Measurements from ENCODE around the gene FUT2.
A peak's percentile ranks its signal among the peaks of the same experiment; 100 is the strongest.
"Not testable (repeated sequence)": the region's sequence is repeated elsewhere in the genome, so short reads cannot be mapped to it uniquely, and the experiment has no call there.

The FUT2 gene

DNA sequence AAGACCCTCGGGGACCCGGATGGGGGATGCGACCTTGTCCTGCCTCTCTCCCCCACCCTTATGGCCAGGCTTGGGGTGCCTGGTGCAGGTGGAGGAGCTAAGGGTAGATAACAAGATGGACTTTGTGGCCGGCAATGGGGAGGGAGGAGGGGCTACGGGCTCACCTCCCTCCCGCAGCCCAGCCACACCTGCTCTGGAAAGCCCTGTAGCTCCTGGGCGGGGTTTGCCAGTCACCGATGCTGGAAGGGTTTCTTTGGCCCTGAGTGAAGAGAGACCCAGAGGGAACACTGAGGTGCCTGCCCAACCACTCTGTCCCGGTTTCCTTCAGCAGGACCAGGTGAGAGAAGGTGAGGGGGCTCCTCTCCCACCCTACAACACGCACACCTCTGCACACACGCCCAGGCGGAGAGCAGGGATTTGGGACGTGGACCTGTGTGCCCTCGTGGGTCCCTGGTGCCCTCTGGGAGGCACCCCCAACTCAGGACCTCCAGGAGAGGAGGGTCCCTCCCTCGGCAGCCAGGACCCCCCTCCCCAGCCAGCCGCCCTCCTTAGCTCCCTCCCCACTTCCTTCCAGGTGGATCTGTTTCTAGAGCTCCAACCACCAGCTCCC, at the start of gene FUT2:
TSS of gene FUT2 (plus strand) at position 229 of the 610 bp plus-strand sequence. CDS start 6,986 bp downstream, outside the sequence.
- peak; percentile 40 for DNase-seq

DNA sequence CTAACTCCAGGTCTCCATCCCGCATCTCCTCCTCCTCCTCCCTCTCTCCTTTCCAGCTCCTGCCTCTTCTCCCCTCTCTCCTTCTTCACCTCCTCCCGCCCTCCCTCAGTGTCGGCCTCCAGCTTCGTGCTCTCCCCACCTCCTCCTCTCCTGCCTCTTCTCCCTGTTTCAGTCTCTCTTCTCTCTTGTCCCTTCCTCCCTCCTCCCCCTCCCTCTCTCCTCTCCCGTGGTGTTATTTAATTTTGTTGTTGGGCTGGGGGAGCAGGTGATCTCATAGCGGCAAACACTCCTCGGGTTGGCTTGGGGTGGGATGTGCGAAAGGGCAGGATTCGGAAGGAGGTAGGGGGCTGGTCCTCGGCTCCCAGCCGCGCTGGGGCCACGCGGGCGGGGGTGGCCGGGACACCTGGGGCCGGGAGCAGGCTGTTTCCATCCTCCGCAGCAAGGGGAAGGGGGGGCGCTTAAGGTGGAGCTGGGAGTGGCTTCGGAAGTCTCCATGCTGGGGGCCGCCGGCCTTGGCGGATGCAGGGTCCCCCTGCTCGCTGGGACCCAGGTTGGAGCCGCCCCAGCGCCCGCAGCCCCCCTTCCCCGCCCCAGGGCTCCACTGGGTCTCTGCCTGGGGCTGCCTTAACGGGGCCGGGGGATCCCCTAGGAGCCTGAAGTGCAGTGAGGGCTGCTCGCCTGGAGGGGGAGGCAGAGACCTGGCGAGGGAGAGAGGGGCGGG, 49.6 kb upstream of the FUT2 start, which contains the start of gene CA11:
TSS of gene CA11 (minus strand) at position 187 of the 721 bp plus-strand sequence. CDS start 555 bp downstream, outside the sequence.
- peak; percentile 76 for DNase-seq

DNA sequence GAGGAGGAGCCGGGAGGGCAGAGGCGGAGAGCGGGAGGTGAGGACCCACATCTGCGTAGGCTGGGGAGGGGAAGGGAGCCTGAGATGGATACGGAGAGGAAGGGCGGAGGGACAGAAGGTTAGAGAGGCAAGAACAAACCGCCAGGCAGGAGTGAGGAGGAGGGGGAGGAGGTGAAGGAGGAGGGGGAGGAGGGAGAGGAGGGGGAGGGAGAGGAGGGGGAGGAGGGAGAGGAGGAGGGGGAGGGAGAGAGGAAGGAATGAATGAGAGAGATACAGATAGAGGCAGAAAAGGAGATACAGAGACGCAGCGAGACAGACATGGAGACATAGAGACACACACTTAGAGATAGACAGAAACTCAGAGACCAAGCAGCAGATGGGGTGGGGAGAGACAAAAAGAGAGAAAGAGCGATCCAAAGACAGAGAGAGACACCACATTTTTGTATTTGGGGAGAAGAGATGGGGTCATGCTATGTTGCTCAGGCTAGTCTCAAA, 49.0 kb upstream of the FUT2 start:
- no peak for DNase-seq

DNA sequence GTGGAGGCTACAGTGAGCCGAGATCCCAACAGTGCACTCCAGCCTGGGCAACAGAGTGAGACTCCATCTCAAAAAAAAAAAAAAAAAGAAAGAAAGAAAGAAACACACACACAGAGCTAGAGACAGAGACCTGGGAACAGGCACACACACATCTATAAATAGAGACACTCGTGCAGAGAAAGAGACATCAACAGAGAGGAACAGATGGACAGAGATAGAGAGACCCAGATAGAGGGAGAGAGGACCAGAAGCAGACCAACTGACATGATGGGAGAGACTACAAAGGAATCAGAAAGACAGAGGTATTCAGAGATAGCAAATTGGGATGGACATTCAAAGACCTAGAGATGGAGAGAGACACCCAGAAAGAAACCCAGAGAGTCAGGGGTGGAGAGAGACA, 47.6 kb upstream of the FUT2 start:
- no peak for DNase-seq

DNA sequence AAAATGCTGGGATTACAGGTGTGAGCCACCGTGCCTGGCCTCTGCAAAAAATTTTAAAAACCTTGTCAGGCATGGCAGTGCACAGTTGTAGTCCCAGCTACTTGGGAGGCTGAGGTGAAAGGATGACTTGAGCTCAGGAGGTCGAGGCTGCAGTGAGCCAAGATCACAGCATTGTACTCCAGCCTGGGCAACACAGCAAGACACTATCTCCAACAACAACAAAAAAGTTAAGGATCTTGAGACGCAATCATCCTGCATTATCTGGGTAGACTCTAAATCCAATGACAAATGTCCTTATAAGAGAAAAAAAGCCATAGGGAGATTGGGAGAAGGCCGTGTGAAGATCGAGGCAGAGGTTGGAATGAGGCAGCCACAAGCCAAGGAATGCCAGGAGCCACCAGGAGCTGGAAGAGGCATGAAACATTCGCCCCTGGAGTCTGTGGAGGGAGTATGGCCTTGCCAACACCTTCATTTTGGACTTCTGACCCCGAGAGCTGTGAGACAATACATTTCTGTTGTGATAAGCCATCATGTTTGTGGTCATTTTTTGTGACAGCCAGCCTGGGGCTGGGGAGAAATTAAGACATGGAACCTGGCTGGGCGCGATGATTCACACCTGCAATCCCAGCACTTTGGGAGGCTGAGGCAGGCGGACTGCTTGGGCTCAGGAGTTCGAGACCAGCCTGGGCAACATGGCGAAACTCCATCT, 44.6 kb upstream of the FUT2 start:
- DNase-seq: no peak

DNA sequence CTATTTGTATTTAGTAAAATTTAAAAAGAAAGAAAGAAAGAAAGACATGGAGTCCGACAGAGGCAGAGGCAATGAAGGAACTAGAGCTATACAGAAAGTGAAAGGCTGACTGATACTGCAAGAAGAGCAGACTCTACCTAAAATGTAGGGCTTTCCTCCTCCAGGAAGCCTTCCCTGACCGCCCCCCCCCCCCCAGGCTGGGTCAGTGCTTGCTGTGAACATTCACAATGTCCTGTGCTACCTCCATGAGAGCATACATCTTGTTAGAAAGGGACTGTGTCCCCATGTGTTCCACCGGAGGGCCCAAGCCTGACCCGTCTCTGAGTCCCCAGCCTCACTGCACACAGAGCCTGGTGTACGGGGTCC, 44.1 kb upstream of the FUT2 start:
- DNase-seq: no peak

DNA sequence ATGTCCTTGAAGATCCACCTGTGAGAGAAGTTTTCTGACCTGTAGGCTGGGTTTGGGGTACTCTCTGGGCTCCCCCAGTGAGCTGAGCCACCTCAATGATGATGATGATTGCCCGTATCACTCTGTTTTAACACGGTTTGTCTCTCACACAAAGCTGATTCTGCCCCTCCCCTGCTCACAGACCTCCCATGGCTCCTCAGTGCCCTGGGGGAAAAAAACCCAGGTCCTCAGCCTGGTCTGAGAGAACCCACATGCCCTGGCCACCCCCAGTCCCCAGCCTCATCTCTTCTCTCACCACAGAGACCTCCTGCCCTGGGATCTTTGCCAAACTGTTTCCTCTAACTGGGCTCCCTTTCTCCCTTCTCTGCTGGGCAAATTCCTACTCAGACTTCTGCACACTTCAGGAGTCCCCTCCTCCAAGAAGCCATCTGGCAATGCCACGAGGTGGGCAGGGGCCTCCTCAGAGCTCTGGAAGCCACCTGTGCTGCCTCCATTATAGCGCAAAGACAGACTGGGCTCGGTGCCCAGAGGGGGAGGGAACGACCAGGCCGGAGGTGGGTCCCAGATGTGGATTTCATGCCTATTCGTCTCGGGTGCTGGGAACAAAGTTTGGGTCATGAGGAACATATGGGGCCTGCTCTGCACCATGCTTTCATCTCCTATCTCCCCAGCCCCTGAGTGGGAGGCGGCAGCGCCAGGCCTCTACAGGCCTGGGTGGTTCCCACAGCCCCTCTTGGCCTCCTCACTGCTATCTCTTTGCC, 41.3 kb upstream of the FUT2 start:
- no peak for DNase-seq

DNA sequence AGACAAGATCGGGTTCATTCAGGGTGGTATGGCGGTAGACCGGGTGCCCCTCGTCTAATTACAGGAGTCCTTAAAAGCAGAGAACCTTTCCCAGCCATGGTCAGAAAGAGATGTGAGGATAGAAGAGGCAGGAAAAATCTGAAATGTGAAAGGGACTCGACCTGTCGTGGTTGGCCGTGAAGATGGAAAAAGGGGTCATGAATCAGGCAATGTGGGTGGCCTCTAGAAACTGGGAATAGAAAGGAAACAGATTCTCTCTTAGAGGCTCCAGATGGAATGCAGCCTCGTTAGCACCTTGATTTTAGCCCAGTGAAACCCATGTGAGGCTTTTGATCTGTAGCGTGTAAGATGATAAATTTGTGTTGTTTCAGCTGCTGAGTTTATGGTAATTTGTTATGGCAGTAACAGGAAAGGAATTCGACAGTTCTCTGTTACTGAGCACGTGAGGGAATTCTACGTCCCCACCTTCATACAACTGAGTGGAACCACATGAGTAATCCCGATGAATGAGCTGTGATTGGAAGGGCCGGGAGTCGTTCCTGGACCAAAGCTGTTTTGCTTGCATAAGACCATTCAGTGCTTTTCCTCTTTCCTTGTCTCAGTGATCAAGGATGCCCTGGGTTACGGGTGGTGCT, 38.8 kb upstream of the FUT2 start:
- no peak for DNase-seq

DNA sequence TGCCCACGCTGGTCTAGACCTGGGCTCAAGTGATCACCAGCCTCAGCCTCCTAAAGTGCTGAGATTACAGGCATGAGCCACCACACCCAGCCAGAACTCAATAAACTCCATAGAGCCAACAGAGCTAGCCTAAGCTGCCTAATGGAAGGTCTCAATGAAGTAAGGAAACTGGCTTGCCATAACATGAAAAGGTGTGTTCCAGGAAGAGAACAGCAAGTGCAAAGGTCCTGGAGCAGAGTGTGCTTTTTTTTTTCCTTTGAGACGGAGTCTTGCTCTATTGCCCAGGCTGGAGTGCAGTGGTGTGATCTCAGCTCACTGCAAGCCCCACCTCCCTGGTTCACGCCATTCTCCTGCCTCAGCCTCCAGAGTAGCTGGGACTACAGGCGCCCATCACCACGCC, 37.9 kb upstream of the FUT2 start:
- DNase-seq: not testable (repeated sequence)

DNA sequence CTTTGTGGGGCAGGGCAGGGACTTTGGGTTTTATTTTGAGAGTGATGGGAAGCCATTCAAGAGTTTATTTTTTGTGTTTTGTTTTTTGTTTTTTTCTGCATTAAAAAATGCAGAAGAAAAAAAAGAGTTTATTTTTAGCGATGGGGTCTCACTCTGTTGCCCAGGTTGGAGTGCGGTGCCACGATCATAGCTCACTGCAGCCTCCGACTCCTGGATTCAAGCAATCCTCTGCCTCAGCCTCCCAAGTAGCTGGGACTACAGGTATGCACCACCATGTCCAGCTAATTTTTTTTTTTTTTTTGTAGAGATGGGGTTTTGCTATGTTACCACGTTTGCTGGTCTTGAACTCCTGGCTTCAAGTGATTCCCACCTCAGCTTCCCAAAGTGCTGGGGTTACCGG, 37.3 kb upstream of the FUT2 start:
- no peak for DNase-seq

DNA sequence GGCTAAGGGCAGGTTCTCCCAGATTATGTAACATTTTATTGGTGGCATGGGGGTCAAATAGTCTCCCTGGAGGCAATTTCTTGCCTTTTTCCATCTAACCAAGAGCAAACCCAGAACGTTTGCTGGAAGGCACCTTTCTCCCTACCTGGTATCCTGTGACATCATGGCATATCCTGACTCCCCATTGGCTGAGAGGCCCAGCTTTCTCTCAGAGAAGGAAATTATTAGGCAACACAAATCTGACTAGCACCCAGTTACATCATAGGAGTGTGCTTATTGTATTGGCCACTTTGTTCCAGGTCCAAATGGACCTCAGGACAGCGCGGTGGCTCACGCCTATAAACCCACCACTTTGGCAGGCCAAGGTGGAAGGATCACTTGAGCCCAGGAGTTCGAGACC, 36.0 kb upstream of the FUT2 start:
- no peak for DNase-seq

DNA sequence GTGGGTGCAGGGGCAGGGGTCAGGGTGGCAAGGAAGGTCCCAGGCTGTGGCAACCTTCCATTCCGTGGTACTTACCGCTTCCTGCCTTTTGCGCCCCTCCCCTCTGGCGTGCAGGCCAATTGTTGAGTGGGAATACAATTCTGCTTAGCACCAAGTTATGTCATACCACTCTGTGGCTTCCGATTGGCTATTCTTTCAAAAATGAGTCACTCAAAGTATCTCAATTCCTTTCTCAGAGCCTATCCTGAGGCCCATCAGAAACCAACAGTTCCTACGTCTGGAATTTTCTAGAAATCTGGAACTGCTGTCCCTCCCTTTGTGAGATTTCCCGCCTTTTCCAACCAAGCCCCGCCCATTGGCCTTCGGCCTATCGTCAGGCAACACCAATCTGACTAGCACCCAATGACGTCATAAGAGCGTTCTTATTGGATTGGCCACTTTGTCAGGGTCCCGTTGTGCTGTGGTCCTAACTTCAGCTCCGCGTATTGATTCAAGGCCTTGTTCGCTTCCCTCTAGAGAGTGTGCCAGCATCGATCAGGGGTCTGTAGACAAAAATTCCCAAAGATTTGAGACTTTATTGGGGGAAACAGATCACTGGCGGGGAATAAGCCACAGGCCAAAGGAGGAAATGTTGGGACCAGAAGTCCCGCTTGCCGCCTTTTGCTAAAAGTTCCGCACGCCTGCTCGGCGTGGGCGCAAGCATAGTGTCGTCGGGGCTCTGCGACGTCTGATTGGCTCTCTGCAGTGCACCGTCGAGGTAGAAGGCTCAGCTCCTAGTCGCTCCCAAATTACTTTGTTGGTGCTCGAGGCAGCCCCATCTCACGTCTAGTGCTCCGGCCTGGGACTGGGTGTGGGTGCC, 34.7 kb upstream of the FUT2 start:
- peak; percentile 87 for DNase-seq

DNA sequence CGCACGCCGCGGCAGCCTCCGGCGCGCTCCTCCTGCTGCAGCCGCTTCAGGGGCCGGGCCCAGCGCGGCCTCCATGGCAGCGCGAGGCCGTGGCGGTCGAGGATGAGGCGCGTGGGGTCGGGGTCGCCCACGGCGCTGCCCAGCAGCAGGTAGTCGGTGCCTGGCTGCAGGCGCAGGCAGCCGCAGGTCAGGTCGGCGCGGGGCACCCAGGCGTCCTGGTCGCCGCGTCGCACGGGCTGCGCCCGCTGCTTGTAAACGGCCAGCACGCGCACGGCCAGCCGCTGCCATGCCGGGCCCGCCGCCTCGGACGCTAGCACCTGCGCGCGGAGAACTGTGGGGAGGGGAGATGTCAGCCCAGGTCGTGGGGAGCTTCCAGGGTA, 34.1 kb upstream of the FUT2 start:
- no peak for DNase-seq

DNA sequence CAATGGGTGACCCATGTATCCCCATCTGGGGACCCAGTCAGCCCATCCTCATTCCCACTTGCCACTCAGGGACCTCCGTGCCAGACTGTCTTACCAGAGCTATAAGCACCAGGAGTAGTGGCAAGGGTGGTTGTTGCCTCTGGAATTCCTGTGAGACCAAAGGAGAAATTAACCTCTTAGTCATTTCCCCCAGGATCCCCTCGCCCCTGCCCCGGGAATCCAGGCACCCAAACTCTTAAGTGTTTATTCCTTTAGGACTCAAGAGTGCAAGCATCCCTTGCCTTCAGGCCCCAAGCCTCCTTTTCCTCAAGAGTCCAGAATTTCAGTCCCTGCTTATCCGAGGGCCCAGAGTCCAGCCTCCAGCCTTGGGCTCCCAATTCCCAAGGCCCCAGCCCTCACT, 32.1 kb upstream of the FUT2 start:
- DNase-seq: no peak

DNA sequence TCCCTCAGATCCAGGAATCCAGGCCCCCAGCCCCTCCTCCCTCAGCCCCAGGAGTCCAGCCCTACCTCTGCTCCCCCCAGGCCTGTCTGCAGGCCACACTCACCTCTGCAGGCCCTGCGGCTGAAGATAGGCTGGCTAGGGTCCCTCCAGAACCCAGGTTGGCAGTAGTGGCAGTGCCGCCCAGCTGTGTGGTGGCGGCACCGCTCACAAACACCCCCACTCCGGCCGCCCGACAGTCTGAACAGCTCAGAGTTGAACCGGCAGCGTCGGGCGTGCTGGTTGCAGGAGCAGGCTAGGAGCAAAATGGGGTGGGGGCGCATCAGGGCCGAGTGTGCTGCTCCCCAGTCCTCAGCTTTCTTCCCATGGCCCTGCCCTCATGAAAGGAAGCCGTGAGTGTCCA, 31.3 kb upstream of the FUT2 start:
- no peak for DNase-seq

DNA sequence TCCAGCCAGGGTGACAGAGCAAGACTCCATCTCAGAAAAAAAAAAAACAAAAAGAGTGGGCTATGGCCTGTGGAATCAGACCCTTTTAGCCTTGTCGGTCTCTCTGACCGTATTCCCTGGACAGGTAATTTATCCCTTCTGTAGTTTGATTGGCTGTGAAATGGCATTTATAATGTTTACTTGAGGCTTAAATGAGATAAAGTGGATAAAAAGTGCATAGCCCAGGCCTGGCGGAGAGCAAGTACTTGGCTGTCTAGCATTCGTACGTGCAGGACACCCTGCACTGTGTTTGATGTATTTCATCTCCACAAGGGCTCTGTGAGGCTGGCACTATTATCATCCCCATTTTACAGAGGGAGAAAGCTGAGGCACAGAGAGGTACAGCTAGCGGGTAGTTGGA, 30.0 kb upstream of the FUT2 start:
- DNase-seq: no peak

DNA sequence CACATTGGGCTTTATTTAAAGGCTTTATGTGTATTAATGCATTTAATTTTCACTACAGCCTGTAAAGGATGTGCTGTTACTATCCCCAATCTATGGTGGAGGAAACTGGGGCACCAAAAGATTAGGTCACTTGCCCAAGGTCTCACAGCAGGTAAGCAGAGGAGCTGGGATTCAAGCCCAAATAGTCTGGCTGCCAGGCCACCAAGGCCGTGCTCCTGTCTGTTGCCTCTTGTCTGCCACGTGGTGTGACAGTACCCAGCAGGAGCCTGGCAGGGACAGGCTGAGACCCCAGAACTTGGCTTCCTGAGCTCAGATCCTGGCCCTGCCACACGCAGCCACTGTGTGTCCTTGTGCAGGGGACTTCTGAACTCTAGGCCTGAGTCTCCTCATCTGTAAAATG, 27.4 kb upstream of the FUT2 start:
- DNase-seq: no peak

DNA sequence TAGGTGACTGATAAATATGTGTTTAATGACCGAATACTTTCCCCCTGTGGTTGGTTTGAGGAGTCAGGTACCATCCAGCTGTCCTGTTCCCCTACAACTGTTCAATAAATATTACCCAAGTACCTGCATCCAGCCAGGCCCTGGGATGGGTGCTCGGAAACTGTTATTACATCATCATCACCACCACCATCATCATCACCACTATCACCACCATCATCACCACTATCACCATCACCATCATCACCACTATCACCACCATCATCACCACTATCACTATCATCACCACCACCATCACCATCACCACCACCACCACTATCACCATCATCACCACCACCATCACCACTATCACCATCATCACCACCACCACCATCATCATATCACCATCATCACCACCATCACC, 27.0 kb upstream of the FUT2 start:
- DNase-seq: no peak

DNA sequence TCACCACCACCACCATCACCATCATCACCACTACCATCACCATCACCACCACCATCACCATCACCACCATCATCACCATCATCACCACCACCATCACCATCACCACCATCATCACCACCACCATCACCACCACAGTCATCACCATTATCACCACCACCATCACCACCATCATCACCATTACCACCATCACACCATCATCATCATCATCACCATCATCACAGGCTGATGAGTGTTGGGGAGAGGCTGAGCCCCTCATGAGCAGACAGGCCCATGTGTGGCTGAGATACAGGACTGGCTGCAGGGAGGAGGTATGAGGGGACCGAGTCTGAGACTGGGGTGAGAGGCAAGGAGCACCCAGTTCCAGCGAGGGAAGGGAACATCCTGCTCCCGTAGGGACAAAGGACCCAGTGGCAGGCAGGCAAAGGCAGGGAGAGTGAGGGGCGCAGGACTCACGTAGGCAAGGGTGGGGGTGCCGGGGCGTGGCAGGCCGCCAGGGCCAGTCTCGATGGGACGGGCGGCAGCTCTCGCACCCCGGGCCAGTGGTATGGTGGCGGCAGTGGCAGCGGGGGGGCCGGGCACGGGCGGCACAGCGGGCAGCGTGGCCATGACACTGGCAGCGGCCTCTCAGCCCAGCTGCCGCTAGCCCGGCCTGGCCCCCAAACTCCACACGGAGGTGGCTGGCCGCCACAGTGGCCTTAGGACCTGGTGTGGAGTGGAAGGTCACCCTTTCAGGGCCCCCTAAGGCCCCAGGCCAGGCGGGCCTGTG, 25.7 kb upstream of the FUT2 start:
- DNase-seq: no peak

DNA sequence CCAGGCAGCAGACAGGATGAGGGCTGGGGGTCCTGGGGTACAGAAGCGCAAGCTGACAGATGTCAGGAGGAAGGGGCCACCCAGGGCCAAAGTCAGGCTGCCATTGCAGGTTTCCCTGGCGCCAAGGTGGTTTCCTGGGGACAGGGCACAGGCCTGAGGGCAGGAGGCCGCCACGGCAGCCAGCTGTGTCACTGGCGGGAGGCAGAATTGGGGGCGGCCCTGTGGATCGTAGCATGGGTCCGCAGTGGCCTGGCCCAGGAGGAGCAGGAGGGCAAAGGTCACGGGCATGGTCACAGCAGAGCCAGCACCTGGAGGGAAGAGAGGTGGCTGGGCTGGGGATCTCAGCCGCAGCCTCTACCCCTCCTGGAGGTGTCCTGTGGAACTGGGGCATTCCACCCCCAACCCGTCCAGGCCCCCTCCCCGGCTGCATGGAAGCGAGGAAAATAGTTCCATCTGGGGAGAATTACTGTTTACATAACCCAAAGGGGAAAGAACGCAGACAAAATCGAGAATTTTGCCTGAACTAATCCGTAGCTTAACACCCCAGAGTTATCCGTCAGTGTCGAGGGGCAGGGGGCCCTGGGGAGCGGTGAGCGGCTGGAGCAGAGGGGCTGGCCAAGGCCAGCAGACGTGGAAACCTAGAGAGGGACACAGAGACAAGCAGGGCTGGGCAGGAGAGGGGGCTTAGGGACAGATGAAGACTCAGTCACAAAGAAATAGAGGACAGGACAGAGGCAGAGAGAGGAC, 24.9 kb upstream of the FUT2 start:
- no peak for DNase-seq

Measured in NCI-H2029 treated with DMSO at 0.1 percent for 48 hours (cell line).